SK-N-SH treated with all-trans-retinoic acid at 6 μM for 48 hours (cell line): Measurements from ENCODE around the gene C7orf57.
"Not testable (repeated sequence)": the region's sequence is repeated elsewhere in the genome, so short reads cannot be mapped to it uniquely, and the experiment has no call there.

Source experiments
- ATAC-seq: fragments of 200-7000 bp; cut with Tn5 transposase; 3 replicates; pipeline ENCODE4 v1.9.1; 2020; ENCODE audit warnings: mild to moderate bottlenecking, moderate library complexity
- BACH2 ChIP-seq: fragments of 250-450 bp; sonication (Bioruptor Pico); IDR thresholded peaks from 2 replicates; pipeline ENCODE4 v1.9.0; 2021; ENCODE audit warnings: mild to moderate bottlenecking, borderline replicate concordance
- CSDC2 ChIP-seq: fragments of 250-450 bp; sonication (Bioruptor Pico); IDR thresholded peaks from 2 replicates; pipeline ENCODE4 v1.5.0; 2020; ENCODE audit warnings: mild to moderate bottlenecking, moderate library complexity
- GLIS3 ChIP-seq: fragments of 250-450 bp; sonication (Bioruptor Pico); IDR thresholded peaks from 2 replicates; pipeline ENCODE4 v1.5.0; 2020; ENCODE audit warnings: mild to moderate bottlenecking, moderate library complexity
- ISL1 ChIP-seq: fragments of 250-450 bp; sonication (Bioruptor Pico); IDR thresholded peaks from 2 replicates; pipeline ENCODE4 v2.1.2; 2022; ENCODE audit warnings: mild to moderate bottlenecking, moderate library complexity
- OSR1 ChIP-seq: fragments of 250-450 bp; sonication (Bioruptor Pico); IDR thresholded peaks from 2 replicates; pipeline ENCODE4 v1.8.0; 2022; ENCODE audit warnings: moderate library complexity, mild to moderate bottlenecking, inconsistent platforms
- PPARA ChIP-seq: fragments of 250-450 bp; sonication (Bioruptor Pico); IDR thresholded peaks from 2 replicates; pipeline ENCODE4 v1.5.0; 2020; ENCODE audit warnings: mild to moderate bottlenecking, borderline replicate concordance
- RARB ChIP-seq: fragments of 250-450 bp; sonication (Bioruptor Pico); IDR thresholded peaks from 2 replicates; pipeline ENCODE4 v1.8.0; 2021; ENCODE audit warnings: mild to moderate bottlenecking, moderate library complexity
- SNAI2 ChIP-seq: fragments of 250-450 bp; sonication (Bioruptor Pico); IDR thresholded peaks from 2 replicates; pipeline ENCODE4 v1.5.0; 2020; ENCODE audit warnings: mild to moderate bottlenecking, moderate library complexity
- TCF4 ChIP-seq: fragments of 250-450 bp; sonication (Bioruptor Pico); IDR thresholded peaks from 2 replicates; pipeline ENCODE4 v1.8.0; 2021; ENCODE audit warnings: mild to moderate bottlenecking, moderate library complexity, borderline replicate concordance
- TOX ChIP-seq: fragments of 250-450 bp; sonication (Bioruptor Pico); IDR thresholded peaks from 2 replicates; pipeline ENCODE4 v1.8.0; 2021; ENCODE audit warnings: mild to moderate bottlenecking, moderate library complexity, borderline replicate concordance
- ZC3H10 ChIP-seq: fragments of 250-450 bp; sonication (Bioruptor Pico); IDR thresholded peaks from 2 replicates; pipeline ENCODE4 v1.5.1; 2021; ENCODE audit warnings: mild to moderate bottlenecking, moderate library complexity
- ZFP3 ChIP-seq: fragments of 250-450 bp; sonication (Bioruptor Pico); IDR thresholded peaks from 2 replicates; pipeline ENCODE4 v1.5.0; 2020; ENCODE audit warnings: mild to moderate bottlenecking, moderate library complexity
- ZFP30 ChIP-seq: fragments of 450-650 bp; formaldehyde crosslinking; IDR thresholded peaks from 2 replicates; pipeline ENCODE4 v1.5.0; 2022; ENCODE audit warnings: mild to moderate bottlenecking, moderate library complexity
- ZNF565 ChIP-seq: fragments of 450-650 bp; formaldehyde crosslinking; conservative IDR thresholded peaks from 2 replicates; pipeline ENCODE4 v1.5.0; 2020; ENCODE audit warnings: low read depth, mild to moderate bottlenecking, moderate library complexity
- ZNF70 ChIP-seq: fragments of 450-650 bp; formaldehyde crosslinking; IDR thresholded peaks from 2 replicates; pipeline ENCODE4 v1.5.0; 2020; ENCODE audit warnings: mild to moderate bottlenecking, moderate library complexity
- TF ChIP-seq, protein P1 (sequence below): fragments of 250-450 bp; sonication (Bioruptor Pico); IDR thresholded peaks from 2 replicates; pipeline ENCODE4 v1.8.0; 2021; ENCODE audit warnings: low read depth, mild to moderate bottlenecking, moderate library complexity, borderline replicate concordance
- TF ChIP-seq, protein P2 (sequence below): fragments of 250-450 bp; sonication (Bioruptor Pico); IDR thresholded peaks from 2 replicates; pipeline ENCODE4 v1.8.0; 2020; ENCODE audit warnings: mild to moderate bottlenecking, moderate library complexity, borderline replicate concordance
- TF ChIP-seq, protein P3 (sequence below): fragments of 250-450 bp; sonication (Bioruptor Pico); IDR thresholded peaks from 2 replicates; pipeline ENCODE4 v1.5.1; 2021; ENCODE audit warnings: mild to moderate bottlenecking, moderate library complexity
- TF ChIP-seq, protein P4 (sequence below): fragments of 250-450 bp; sonication (Bioruptor Pico); IDR thresholded peaks from 2 replicates; pipeline ENCODE4 v1.5.1; 2020; ENCODE audit warnings: low read depth, mild to moderate bottlenecking, moderate library complexity

C7orf57 gene

DNA sequence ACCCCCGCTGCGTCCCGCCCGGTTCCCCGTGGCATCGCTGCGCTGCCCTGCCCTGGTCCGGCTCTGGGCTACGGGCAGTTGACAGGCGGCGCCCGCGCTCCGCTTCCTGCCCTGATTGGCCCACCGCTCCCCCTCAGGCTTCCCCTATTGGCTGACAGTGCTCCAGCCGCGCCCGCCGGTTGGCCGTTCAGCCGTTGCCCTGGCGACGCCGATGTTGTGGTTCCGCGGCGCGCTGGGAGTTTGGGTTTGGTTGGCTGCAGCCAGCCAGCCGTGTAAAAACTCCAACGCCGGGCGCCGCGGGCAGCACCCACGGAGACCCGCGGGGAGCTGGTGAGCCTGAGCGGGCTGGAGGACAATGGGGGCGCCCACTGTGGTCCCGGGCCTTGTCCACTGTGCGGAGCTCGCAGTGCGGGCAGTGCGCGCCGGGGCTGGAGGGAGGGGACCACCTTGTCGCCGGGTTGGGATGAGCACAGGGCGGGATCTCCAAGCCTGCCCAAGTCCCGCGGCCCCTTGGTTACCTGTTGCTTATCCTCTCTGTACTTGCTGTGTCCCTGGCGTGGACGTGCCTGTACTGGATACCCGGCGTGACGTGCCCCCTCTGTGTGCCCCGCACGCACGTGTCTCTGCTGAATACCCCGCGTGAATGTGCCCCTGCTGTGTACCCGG is at the start of gene C7orf57:
Gene C7orf57 (plus strand): TSS at position 243 of the 666 bp plus-strand sequence. CDS start 766 bp downstream, outside the sequence.
- ATAC-seq: peak; percentile 99
- TF ChIP-seq SNAI2 (CRISPR knock-in tag) (0 out of 2 replicates have a peak, but pooled peaks have one; percentile 34), GLIS3 (no peak)
- TF ChIP-seq, all 23 proteins: peak for 1

DNA sequence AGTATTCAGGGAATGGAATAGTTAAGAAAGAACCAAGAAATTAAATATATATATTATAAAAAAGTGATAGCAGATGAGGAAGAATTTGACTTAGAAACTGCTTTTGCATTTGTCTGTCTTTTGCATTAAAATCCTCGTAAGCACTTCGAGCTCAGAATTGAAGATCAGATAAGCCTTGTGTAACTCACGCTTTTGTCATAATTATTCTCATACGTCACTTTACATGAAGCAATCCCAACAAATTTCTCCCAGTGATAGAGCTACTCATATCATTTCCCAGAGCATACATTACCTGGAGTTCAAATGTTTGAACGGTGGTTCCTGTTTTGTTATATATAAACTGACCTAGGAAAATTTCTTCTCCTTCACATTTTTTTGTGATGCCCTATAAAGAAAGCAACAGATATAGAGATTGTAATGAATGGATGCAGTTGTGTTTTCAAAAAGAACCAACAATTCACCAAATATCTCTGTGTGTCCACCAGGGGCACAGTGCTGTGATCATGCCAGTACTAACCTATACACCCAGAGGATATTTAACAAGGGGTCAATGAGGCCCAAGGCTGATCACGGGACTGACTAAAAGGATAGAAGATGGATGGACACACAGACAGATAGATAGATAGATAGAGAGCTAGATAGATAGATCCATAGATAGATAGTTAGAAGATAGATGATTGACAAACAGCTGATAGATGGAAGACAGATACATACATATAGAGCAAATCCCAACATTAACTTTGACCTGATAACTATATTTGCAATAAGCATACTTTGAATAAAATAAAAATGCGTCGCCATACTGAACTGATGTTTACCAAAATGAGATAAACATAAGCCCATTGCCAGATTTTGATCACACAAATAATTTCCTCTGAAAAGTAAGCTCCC is 46.6 kb upstream of the C7orf57 start:
- TF ChIP-seq, protein P1, sequence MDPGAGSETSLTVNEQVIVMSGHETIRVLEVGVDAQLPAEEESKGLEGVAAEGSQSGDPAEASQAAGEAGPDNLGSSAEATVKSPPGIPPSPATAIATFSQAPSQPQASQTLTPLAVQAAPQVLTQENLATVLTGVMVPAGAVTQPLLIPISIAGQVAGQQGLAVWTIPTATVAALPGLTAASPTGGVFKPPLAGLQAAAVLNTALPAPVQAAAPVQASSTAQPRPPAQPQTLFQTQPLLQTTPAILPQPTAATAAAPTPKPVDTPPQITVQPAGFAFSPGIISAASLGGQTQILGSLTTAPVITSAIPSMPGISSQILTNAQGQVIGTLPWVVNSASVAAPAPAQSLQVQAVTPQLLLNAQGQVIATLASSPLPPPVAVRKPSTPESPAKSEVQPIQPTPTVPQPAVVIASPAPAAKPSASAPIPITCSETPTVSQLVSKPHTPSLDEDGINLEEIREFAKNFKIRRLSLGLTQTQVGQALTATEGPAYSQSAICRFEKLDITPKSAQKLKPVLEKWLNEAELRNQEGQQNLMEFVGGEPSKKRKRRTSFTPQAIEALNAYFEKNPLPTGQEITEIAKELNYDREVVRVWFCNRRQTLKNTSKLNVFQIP (CRISPR knock-in tag): no peak
- TF ChIP-seq ZFP30 (no peak), ZNF70 (CRISPR knock-in tag) (no peak)
- TF ChIP-seq, protein P2, sequence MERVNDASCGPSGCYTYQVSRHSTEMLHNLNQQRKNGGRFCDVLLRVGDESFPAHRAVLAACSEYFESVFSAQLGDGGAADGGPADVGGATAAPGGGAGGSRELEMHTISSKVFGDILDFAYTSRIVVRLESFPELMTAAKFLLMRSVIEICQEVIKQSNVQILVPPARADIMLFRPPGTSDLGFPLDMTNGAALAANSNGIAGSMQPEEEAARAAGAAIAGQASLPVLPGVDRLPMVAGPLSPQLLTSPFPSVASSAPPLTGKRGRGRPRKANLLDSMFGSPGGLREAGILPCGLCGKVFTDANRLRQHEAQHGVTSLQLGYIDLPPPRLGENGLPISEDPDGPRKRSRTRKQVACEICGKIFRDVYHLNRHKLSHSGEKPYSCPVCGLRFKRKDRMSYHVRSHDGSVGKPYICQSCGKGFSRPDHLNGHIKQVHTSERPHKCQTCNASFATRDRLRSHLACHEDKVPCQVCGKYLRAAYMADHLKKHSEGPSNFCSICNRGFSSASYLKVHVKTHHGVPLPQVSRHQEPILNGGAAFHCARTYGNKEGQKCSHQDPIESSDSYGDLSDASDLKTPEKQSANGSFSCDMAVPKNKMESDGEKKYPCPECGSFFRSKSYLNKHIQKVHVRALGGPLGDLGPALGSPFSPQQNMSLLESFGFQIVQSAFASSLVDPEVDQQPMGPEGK (CRISPR knock-in tag): no peak
- TF ChIP-seq, protein P3, sequence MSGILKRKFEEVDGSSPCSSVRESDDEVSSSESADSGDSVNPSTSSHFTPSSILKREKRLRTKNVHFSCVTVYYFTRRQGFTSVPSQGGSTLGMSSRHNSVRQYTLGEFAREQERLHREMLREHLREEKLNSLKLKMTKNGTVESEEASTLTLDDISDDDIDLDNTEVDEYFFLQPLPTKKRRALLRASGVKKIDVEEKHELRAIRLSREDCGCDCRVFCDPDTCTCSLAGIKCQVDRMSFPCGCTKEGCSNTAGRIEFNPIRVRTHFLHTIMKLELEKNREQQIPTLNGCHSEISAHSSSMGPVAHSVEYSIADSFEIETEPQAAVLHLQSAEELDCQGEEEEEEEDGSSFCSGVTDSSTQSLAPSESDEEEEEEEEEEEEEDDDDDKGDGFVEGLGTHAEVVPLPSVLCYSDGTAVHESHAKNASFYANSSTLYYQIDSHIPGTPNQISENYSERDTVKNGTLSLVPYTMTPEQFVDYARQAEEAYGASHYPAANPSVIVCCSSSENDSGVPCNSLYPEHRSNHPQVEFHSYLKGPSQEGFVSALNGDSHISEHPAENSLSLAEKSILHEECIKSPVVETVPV: no peak

DNA sequence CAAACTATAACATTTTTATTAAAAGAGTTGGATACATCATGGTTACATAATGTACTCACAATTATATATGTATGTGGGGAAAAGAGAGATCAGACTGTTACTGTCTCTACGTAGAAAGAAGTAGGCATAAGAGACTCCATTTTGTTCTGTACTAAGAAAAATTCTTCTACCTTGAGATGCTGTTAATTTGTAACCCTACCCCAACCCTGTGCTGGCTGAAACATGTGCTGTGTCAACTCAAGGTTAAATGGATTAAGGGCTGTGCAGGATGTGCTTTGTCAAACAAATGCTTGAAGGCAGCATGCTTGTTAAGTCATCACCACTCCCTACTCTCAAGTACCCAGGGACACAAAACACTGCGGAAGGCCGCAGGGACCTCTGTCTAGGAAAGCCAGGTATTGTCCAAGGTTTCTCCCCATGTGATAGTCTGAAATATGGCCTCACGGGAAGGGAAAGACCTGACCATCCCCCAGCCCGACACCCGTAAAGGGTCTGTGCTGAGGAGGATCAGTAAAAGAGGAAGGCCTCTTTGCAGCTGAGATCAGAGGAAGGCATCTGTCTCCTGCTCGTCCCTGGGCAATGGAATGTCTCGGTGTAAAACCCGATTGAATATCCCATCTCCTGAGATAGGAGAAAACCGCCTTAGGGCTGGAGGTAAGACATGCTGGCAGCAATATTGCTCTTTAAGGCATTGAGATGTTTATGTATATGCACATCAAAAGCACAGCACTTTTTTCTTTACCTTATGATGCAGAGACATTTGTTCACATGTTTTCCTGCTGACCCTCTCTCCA is 45.5 kb upstream of the C7orf57 start:
- TF ChIP-seq SNAI2 (CRISPR knock-in tag): peak; percentile 63; the same call in 1 of the 2 replicates
- peak; percentile 22; the same call in 1 of the 2 replicates for TF ChIP-seq ISL1 (CRISPR knock-in tag)
- peak; percentile 79 for TF ChIP-seq TOX
- TF ChIP-seq, protein P2 (CRISPR knock-in tag): peak; percentile 71; the same call in 1 of the 2 replicates
- TF ChIP-seq CSDC2 (CRISPR knock-in tag): peak; percentile 97; the same call in 1 of the 2 replicates
- TF ChIP-seq OSR1 (CRISPR knock-in tag): peak; percentile 74; the same call in 1 of the 2 replicates
- TF ChIP-seq RARB (CRISPR knock-in tag): peak; percentile 96; the same call in 1 of the 2 replicates
- peak; percentile 99 for TF ChIP-seq ZC3H10 (CRISPR knock-in tag)
- not testable (repeated sequence) for ATAC-seq

More for the DNA sequence above, 46.6 kb upstream of the C7orf57 start:
- peak; percentile 84 for ATAC-seq

DNA sequence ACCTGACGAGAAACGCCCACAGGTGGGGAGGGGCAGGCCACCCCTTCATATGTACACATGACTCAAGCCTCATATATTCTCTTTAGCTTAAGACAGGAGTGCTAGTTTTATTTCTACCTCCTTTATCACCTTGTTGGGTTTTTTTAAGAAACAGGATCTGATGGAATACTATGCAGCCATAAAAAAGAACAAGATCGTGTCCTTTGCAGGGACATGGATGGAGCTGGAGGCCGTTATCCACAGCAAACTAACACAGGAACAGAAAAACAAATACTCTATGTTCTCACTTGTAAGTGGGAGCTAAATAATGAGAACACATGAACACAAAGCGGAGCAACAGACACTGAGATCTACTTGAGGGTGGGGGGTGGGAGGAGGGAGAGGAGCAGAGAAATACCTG is 44.8 kb upstream of the C7orf57 start:
- ATAC-seq: no peak
- TF ChIP-seq TOX: no peak
- no peak for TF ChIP-seq ZFP30
- no peak for TF ChIP-seq ZNF565 (CRISPR knock-in tag)
- TF ChIP-seq, protein P4, sequence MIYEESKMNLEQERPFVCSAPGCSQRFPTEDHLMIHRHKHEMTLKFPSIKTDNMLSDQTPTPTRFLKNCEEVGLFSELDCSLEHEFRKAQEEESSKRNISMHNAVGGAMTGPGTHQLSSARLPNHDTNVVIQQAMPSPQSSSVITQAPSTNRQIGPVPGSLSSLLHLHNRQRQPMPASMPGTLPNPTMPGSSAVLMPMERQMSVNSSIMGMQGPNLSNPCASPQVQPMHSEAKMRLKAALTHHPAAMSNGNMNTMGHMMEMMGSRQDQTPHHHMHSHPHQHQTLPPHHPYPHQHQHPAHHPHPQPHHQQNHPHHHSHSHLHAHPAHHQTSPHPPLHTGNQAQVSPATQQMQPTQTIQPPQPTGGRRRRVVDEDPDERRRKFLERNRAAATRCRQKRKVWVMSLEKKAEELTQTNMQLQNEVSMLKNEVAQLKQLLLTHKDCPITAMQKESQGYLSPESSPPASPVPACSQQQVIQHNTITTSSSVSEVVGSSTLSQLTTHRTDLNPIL (CRISPR knock-in tag): no peak
- TF ChIP-seq TCF4: no peak
- no peak for TF ChIP-seq OSR1 (CRISPR knock-in tag)
- TF ChIP-seq ISL1 (CRISPR knock-in tag): no peak
- no peak for TF ChIP-seq BACH2 (CRISPR knock-in tag)
- TF ChIP-seq, protein P3: no peak
- no peak for TF ChIP-seq PPARA
- TF ChIP-seq ZC3H10 (CRISPR knock-in tag): no peak
- no peak for TF ChIP-seq RARB (CRISPR knock-in tag)
- TF ChIP-seq ZFP3 (CRISPR knock-in tag): no peak
